Activated CD8-positive, alpha-beta memory T cell treated with anti-CD3 and anti-CD28 coated beads for 1 hour (primary cell): Measurements from ENCODE around the gene DCP1B.
"Not testable (repeated sequence)": the region's sequence is repeated elsewhere in the genome, so short reads cannot be mapped to it uniquely, and the experiment has no call there.

Experiments
- DNase-seq, 2 donors: peaks; one replicate each; pipeline ENCODE4 v3.0.0-alpha.2; 2020; ENCODE audit warnings: low read depth in 1 of 2; ENCODE audit errors: extremely low read depth in 1 of 2

Gene DCP1B

DNA sequence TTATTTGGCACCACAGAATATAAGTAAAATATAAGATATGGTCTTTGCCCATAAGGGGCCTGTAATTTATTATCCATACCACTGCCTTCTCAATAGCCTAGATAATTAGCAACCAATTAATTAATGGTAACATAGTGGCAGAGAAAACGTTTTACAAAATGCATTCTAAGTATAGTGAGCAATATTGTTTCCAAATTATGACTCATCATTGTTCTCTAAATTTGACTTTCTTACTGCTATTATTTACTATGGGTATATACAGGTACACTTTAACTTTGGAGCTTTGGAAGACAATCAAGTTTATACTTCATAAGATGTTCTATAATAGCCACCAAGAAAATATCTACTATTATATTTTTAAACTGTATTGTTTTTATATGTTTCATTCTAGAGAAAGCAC, 26.7 kb downstream of the DCP1B start:
- DNase-seq: no peak

DNA sequence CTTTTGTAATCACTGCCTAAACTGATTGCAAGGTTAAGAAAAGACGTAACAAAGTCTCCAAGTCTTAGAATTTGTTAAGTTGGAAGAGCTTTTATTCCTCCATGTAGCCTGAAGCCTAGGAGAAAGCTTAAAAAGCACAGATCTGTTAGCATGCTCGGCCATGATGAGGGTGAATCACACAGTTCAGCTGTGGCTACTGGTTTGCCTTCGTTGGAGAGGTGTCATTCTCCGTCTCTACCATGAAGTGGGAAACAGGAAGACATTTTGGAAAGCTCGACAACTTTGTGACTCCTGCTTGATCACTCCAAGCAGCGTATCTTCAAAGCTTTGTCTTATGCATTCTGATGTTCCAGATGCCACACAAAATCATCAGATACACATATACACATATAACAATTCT, 27.1 kb downstream of the DCP1B start:
- DNase-seq: no peak

DNA sequence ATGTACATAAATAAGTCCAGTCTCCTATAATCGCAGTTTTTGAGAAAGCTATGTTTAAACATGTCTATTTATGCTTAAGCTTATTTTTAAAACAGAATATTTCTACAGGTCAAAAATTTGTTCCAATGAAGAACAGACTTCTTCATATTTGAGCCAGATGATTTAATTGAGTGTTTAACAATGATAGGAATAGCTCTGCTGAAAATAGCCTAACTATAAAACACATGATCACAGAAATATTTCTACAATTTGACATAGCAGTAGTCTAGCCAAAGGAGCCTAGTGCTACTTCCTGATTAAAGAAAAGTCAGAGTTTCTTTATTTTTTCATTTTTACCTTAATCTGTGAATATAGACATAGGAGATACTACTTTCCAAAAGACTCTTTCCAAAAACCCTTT, 29.4 kb downstream of the DCP1B start:
- DNase-seq: no peak

DNA sequence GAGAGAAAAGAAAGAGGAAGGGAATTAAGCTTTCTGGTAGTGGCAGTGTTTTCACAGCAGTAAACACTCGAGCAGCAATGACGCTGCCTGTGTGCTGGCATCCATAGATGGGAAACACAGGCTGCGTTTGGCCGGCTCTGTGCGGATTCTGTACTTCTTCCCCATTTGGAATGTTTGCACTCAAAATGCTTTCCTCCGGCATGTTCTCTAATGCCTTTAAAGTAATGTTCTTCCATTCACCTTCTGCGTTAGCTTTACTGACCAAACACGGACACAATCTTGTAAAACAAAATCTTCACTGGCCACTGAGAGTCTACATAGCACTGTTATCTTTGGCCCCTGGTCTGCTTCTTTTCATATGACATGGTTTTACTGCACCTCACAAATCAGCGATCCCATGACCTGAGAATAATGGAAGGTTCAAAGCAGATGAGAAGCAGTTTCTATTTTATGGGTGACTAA, 31.4 kb downstream of the DCP1B start:
- no peak for DNase-seq

DNA sequence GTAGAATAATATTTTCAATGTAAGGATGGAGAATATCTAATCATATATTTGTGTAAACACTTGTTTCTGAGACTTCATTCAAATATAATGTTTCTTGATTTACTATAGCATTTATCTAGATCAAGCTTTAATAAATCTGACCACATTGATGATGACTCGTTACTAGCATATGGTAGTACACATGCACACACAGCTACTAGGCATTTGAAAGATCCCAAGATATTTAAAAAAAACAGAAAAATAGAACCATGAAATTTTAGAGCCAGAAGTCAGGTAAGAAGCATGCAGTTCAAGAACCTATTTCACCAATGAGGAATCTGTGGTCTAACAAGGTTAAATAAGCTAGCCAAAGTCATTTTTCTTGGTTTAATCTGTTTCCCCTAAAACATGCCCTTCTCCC, 32.0 kb downstream of the DCP1B start:
- DNase-seq: no peak

DNA sequence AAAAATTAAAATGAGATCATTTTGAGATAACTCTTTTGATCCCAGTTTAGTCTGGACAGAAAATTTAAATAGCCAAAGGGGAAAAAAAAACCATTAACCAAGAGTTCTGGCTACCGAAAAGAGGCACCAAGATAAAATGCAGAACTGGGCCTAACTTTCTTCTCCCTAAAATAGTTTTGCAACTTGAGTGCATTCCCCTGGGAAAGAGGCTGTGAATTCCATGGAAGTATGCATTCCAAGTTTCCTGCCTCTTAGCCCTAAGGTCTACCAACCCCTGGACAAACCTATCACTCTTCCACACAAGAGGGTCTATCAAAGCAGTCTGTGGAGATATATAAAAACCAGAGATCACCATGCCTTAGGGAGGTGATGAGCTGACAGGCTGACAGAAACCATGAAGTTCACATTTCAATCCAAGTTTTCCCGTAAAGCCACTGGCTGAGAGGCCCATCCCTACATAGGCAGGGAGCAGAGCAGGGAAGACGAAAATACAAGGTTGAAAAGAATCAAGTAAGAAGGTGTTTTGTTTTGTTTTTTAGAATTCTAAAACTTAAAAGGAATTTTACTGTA, 33.8 kb downstream of the DCP1B start:
- no peak for DNase-seq

DNA sequence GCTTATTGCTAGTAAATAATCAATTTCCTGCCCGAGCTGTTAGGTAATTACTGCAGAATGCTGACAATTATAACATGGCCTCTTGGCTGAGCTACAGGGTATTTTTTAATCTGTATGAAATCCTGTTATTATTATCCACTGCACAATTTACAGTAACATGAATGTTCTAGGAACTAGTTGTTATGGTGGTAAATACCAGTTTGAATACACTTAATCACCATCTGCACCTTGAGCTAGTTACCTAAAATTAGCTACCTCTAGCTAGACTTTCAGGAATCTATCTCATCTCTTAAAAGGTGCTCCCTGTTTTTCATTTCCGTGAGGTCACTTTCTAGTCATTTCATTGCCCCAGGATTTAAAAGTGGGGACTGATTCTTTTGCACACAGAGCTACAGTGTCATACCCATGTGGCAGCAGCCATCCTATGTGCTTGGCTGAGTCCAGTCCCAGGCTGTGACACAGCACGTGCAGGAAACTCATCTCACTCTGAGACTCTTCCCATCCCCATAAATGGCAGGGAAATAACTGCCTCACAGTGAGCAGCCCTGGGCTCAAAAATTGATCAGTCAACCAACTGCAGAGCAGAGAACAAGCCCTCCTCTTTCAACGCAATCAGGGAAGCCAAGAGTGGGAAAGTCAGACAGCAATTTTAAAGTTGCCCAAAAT, 37.6 kb downstream of the DCP1B start:
- no peak for DNase-seq

DNA sequence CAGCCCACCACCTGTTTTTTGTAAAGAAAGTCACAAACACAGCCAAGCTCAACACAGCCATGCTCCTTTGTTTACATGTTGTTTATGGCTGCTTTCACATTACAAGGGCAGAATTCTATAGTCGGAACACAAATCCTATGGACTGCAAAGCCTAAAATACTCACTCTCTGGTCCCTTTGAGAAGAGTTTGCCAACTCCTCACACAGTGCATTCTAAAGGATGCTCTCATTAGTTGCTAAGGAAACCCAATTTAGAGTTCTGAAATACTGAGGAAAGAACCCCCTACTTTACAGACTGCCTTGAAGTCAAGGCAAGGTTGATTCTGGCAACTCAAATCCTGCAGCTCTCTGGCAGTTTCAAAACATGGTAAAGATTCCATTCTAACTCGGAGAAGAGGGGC, 38.3 kb downstream of the DCP1B start:
- DNase-seq: no peak

DNA sequence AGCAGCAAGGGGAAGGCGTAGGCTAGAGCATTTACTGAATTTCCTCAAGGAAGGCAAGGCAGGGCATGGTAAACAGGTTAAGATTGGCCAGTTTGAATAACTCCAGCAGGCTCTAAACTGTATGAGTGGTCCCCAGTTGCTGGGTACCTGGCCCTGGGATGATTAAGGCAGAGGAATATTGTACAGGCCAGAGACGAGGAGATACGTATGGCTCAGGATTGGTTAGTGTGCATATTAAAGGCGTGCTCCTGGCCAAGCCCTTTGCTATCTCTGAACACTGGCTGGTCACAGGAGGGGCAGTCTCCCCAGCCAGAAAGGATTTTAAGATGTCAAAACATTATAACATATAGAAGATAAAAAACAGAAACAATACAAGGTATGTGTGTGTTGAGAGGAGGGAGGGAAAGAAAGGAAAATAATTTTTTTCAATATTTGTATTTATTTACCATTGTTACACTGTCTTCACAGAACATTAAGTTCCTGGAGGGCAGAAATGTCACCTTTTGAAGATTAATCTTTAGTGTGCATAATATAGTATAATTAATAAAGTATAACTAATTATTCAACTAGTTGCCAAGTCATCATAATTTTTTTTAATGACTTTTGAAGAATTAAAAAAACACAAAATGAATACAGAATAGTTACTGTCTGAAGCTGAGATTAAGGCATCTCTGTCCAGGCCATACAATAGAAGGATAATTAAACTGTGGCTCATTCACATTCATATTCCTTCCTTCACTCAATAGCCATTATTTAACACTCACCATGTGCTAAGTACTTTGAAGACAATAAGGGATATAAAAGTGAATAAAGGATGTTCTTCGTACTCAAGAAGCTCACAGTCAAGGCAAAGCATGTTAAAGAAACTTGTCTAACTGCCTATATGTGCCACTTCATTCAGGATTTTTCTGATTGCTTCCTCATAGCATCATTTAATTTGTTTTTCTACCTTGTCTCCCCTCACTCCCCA, 41.9 kb downstream of the DCP1B start:
- no peak for DNase-seq

DNA sequence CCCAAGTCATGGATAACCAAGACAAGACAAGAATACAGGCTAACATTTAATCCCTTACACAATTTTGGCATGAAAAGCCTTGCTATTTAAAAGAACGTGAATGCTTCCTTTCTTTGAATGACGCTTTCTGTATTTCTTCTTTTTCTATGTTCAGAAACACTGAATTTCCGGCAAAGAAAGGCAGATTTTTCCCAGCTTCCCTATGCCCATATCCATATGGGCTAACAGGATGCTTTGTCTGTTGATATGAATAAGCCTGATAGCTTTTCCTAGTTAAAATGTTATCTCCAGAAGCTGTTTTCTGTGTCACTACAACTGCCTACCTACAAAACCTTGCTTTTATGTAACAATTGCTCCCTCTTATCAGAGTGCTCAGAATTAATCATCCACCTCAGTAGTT, 47.5 kb downstream of the DCP1B start:
- no peak for DNase-seq

DNA sequence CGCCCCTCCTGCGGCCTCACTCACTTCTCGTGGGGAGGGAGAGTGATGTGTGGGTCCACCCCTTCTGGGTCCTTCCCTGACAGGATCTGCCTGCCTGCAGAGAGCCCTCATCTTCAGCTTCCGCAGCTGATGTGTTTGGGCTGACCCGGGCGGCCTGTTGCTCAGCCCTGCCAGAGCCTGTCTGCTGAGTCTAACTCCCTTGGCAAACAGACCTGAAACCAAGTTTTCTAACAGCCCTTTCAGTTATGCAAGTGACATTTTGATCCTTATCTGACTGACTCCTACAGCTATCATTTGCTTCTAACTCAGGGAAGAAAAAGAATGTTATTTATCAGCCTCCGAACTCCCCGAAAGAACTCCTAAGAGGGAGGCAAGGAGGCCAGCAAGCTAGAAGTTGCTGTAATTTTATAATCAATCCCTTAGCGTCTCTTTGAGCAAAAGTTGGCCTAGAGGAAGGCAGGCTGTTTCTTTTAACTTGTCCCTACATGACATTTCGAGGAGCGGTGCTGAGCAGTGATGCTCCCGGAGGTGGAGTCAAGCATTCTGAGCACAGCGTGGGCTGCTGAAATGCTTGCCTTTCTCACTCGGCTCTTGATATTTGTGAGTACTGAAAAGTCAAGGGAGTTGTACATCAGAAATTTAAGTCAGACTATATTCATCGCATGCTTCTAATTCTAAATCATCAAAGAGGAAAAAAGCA, 54.3 kb downstream of the DCP1B start:
- DNase-seq: no peak

DNA sequence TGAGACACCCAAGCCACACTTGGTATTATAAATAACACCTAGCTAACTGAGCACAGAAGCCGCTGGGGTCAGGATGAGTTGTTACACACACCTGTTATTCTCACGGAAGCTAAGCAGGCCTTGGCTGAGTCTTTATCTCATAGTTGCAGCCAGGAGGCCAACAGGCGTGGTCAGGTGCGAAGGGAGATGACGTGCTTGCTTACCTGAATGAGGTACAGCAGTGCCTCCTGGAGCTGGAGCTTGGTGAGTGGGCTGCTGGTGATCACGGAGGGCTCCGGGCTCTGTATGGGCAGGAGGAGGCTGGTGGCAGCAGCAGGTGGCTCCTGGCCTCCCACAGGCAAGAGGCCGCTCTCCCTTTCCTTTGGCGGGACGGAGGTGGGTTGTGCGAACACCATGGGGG, 55.4 kb downstream of the DCP1B start:
- DNase-seq: no peak

DNA sequence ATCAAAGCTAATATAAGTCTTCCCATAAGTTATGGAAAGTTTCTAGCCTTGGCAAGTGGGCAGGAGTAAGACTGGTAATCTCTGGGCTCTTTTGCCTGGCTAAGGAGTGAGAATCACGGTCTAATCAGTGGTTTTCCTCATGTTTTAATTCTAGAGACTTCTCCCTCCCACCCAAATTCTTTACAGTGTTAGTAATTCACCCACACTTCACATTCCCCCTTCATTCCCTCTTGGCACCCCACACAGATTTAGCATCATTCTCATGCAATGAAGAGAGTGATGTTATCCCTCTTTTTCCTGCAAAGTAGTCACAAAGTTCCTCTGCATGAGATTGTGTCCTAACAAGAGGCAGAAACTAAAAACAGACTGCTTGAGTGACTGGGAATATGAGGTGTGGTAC, 57.2 kb downstream of the DCP1B start:
- DNase-seq: no peak

DNA sequence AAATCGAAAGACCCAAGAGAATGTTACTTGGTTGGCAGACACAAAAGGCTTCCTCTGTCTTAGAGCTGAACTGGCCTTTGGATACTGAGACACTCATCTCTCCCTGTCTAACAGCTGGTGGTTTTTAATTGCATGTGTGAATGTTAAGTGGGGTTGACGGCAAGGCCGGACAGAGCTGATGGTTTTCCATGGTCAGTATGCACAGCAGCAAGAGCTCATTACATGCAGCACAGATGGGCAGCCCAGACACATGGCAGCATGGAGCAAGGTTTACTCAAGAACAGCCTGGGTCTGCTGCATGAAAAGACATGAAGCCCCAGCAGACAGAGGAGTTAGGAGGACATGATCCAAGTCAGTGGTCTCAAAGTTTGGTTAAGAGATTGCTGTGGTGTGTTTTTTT, 58.0 kb downstream of the DCP1B start:
- no peak for DNase-seq

DNA sequence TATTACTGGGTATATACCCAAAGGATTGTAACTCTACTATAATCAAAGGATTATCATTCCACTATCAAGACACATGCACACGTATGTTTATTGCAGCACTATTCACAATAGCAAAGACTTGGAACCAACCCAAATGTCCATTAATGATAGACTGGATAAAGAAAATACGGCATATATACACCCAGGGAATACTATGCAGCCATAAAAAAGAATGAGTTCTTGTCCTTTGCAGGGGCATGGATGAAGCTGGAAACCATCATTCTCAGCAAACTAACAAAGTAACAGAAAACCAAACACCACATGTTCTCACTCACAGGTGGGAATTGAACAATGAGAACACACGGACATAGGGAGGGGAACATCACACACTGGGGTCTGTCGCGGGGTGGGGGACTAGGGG, 58.8 kb downstream of the DCP1B start:
- DNase-seq: not testable (repeated sequence)

DNA sequence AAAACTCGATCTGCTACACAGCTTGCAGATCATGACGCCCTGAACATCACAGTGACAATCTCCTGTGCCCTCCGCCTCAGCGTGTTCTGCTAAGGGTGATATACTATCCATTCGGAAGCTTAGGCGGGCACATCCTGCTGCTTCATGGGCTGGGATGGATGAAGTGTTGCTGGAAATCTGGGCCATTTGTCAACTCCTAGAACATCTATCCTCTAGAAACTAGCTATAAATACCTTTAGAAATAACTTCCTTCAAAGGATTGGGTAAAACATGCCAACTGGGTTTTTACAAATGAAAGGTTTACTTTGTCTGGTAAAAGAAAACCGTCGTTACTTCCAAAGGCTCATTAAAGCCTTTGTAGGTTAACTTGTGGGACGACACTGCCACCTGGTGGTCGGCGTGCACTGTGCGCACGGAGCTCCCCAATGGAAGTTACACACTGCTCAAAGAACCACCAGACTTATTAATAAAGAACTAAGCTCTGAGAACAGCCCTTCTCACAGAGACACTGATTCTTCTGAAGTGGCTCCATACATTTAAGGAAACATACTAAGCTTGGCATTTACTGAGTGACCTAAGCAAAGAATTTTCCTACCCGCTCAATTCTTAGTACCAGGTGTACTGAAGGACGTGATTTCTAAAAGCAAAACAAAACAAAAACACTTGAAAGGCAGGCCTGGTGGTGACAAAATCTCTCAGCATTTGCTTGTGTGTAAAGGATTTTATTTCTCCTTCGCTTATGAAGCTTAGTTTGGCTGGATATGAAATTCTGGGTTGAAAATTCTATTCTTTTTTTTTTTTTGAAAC, 64.3 kb downstream of the DCP1B start:
- DNase-seq: peak; percentile 77 to 88

DNA sequence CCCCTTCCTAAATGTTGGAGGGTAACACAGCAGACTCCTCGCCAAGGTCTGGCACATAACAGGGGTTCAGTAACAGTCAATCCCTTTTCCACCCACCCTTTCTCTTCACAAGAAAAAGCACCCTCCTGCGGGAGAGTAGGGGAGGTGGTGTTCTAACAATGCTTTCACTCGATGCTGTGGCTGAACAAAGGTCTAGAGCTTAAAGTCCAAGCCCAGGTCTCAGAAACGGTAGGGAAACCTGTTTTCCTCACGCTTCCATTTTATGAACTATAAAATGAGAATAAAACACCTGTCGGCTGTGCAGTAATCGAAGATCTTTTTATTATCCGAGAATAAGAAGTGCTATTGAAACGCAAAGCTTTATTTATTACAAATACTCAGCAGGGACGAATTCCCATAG, 64.9 kb downstream of the DCP1B start:
- DNase-seq: no peak

DNA sequence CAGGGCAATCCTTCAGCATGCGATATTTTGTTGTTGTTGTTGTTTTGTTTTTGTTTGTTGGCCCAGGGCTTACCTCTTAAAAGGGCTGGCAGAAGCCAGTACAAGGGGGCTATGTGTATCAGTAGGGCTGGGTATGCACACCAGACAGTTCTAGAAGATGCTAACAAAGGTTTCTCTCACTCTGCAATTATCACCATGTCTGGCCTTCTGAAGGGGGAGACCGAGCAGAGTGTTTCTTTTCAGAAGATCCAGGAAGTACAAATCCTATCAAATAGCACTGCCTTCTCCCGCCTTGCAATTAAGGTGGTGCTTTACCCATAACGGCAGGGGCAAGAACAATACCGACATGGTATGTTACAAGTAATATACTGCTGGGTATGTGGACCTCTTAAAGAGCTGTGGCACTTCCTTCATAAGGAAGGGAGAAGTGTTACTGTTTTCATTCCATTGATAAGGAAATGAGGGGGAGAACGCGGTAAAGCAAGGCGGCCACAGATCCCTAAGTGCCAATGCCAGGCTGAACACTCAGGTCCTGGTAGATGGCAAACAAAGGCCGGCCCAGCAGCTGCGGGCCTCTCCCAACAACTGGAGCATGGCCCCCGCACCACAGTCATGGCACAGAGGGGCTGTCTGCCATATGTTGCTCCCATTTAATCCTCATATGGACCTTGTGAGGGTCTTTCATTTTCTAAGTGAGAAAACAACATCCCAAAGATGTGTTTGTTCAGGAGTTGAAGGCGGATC, 66.6 kb downstream of the DCP1B start:
- DNase-seq: no peak

DNA sequence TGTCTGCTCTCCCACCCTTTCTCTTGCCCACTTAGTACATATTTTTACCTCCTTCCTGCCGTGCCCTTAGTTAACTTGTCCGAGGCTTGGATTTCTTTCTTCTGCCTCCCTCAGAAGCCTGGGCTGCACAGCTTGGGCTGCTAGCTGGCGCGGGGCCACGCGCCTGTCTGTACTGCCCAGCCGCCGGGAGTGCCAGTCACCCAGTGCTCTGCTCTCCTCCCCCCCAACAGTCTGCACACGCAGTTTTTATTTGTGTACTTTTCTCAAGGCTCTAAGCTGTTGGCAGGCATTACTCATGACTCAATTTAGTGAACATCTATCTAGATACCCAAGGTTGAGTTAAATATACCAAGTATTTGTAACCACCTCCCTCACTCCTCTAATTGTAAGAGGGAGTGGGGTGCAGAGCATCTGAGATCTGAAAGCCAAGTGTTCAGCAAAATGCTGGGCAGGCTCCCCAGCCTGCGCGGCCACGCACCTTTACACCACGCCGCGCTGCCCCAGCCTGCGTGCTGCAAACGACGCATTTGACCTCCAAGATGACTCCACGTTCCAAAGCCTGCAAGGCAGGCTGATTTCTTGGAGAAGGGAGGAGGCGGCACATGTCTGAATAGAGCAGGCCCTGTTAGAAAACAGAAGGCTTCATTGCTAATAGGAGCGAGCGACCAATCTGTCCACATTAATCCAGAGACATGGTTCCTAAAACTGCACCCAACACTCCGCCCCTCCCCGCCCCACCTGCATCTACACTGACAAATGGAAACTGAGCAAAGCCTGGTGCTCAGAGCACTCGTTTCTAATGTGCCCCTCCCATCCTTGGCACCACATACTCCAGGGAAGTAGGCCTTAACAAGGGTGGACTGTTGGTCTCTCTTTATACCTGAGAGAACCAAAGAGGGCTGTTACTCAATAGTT, 67.6 kb downstream of the DCP1B start:
- DNase-seq: no peak
